Osteocyte (in vitro differentiated cells): ENCODE measurements around the gene WNT9A. TPM values are rescaled to one million over a fixed set of nuclear protein-coding genes. Genes with fewer than 3 reads are reported as not detected.

ENCODE experiments used
- DNase-seq: peaks from one replicate; pipeline ENCODE4 v3.0.0; 2021; ENCODE audit warnings: mixed read lengths; ENCODE audit not compliant: unreplicated experiment; ENCODE audit errors: extremely low spot score
- H3K27ac Mint-ChIP-seq: one replicate; pipeline ENCODE4 v1.8.0; 2021; ENCODE audit warnings: mild to moderate bottlenecking, mixed read lengths; ENCODE audit not compliant: unreplicated experiment
- H3K27me3 Mint-ChIP-seq: one replicate; pipeline ENCODE4 v1.8.0; 2021; ENCODE audit warnings: mixed read lengths; ENCODE audit not compliant: unreplicated experiment
- H3K36me3 Mint-ChIP-seq: one replicate; pipeline ENCODE4 v1.8.0; 2021; ENCODE audit warnings: mixed read lengths; ENCODE audit not compliant: unreplicated experiment
- H3K4me1 Mint-ChIP-seq: one replicate; pipeline ENCODE4 v1.8.0; 2021; ENCODE audit warnings: mixed read lengths; ENCODE audit not compliant: unreplicated experiment
- H3K4me3 Mint-ChIP-seq: one replicate; pipeline ENCODE4 v1.8.0; 2021; ENCODE audit warnings: mild to moderate bottlenecking, moderate library complexity, mixed read lengths; ENCODE audit not compliant: unreplicated experiment
- H3K9me3 Mint-ChIP-seq: one replicate; pipeline ENCODE4 v1.8.0; 2021; ENCODE audit warnings: mixed read lengths; ENCODE audit not compliant: unreplicated experiment
- CTCF ChIP-seq: fragments of 200-600 bp; sonication (generic); IDR thresholded peaks from 2 replicates; pipeline ENCODE4 v1.5.0; 2021; ENCODE audit warnings: antibody characterized with exemption, mild to moderate bottlenecking, moderate library complexity
- total RNA-seq: library from RNA; stranded (reverse); gene quantifications from 2 replicates; pipeline ENCODE4 v1.2.1, GENCODE V29; 2021

The WNT9A gene
- total RNA-seq, 1 donor from 2014 or later: 4.9 TPM

GRCh38 chr1:227899141-227899819, 48.5 kb downstream of the WNT9A start:
- Mint-ChIP-seq H3K9me3 (no peaks in the 10 kb centered on the region), H3K27ac (no peak overlapping the region), H3K27me3 (no peaks in the 10 kb centered on the region), H3K4me1 (peaks cover 22% of the 10 kb centered on the region), H3K36me3 (no peaks in the 10 kb centered on the region), H3K4me3 (no peak overlapping the region)
- TF ChIP-seq CTCF: no peak
- DNase-seq: peak; percentile 77

- no peaks in the 10 kb centered on the region for H3K9me3 Mint-ChIP-seq
- TF ChIP-seq CTCF: no peak
- no peak overlapping the region for H3K4me3 Mint-ChIP-seq
- H3K27me3 Mint-ChIP-seq: no peaks in the 10 kb centered on the region
- H3K4me1 Mint-ChIP-seq: peaks cover 28% of the 10 kb centered on the region
- H3K36me3 Mint-ChIP-seq: no peaks in the 10 kb centered on the region
- H3K27ac Mint-ChIP-seq: no peak overlapping the region
- DNase-seq: peak; percentile 72
These were observed 49.1 kb downstream of the WNT9A start for GRCh38 chr1:227898502-227899140.

- H3K4me1 Mint-ChIP-seq: peaks cover 36% of the 10 kb centered on the region
- no peaks in the 10 kb centered on the region for H3K9me3 Mint-ChIP-seq
- no peak for TF ChIP-seq CTCF
- no peaks in the 10 kb centered on the region for H3K36me3 Mint-ChIP-seq
- H3K4me3 Mint-ChIP-seq: no peak overlapping the region
- H3K27me3 Mint-ChIP-seq: no peaks in the 10 kb centered on the region
- peak; percentile 64 for DNase-seq
- H3K27ac Mint-ChIP-seq: no peak overlapping the region
These were observed 49.9 kb downstream of the WNT9A start for GRCh38 chr1:227897704-227898438.

GRCh38 chr1:227896710-227897655, 50.7 kb downstream of the WNT9A start:
- no peak for TF ChIP-seq CTCF
- H3K4me1 Mint-ChIP-seq: peaks cover 37% of the 10 kb centered on the region
- H3K36me3 Mint-ChIP-seq: no peaks in the 10 kb centered on the region
- H3K9me3 Mint-ChIP-seq: no peaks in the 10 kb centered on the region
- H3K27me3 Mint-ChIP-seq: no peaks in the 10 kb centered on the region
- peak; percentile 78 for DNase-seq
- H3K27ac Mint-ChIP-seq: no peak overlapping the region
- H3K4me3 Mint-ChIP-seq: no peak overlapping the region
